ENCODE data around the gene AK3.
"Not testable (repeated sequence)": the region's sequence is repeated elsewhere in the genome, so short reads cannot be mapped to it uniquely, and the experiment has no call there.

Gene AK3

DNA sequence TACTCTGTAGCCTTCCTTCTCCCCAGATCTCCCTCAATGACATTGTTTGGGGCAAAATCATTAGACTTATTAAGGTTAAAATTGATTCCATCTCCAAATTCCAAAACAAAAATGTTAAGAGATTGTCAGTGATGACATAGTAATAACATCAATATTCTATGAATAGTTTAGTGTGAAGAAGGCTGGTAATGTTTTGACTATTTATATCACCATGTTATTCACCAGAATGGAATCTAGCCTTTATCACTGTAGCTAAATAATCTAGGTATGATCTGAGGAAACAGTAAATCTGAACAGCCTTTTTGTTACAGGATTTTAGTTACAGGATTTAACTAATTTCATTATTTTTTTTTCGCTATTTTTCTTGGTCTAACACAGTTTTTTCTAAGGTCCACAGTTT is 79.8 kb downstream of the AK3 start:
- no peak overlapping the region for H2AFZ ChIP-seq
- peaks cover 2% of the 10 kb centered on the region for H3K4me1 ChIP-seq
- H3K27ac ChIP-seq: no peak overlapping the region
- no peak overlapping the region for H3K4me3 ChIP-seq (ENCODE audit: low read depth, low read length)
- H3K36me3 ChIP-seq (ENCODE audit: control insufficient read depth, insufficient read depth, low read length): no peaks in the 10 kb centered on the region
- H3K9me3 ChIP-seq (ENCODE audit: control insufficient read depth, low read length): no peaks in the 10 kb centered on the region
- TF ChIP-seq, protein P1, sequence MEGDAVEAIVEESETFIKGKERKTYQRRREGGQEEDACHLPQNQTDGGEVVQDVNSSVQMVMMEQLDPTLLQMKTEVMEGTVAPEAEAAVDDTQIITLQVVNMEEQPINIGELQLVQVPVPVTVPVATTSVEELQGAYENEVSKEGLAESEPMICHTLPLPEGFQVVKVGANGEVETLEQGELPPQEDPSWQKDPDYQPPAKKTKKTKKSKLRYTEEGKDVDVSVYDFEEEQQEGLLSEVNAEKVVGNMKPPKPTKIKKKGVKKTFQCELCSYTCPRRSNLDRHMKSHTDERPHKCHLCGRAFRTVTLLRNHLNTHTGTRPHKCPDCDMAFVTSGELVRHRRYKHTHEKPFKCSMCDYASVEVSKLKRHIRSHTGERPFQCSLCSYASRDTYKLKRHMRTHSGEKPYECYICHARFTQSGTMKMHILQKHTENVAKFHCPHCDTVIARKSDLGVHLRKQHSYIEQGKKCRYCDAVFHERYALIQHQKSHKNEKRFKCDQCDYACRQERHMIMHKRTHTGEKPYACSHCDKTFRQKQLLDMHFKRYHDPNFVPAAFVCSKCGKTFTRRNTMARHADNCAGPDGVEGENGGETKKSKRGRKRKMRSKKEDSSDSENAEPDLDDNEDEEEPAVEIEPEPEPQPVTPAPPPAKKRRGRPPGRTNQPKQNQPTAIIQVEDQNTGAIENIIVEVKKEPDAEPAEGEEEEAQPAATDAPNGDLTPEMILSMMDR (IDR thresholded peaks at IDR 0.05): no peak
- H3K27me3 ChIP-seq (ENCODE audit: control insufficient read depth, insufficient read depth, low read length): no peaks in the 10 kb centered on the region
- H3K79me2 ChIP-seq: no peaks in the 10 kb centered on the region
- H3K9ac ChIP-seq: no peak overlapping the region
- no peak overlapping the region for H3K4me2 ChIP-seq (ENCODE audit: low read length)

DNA sequence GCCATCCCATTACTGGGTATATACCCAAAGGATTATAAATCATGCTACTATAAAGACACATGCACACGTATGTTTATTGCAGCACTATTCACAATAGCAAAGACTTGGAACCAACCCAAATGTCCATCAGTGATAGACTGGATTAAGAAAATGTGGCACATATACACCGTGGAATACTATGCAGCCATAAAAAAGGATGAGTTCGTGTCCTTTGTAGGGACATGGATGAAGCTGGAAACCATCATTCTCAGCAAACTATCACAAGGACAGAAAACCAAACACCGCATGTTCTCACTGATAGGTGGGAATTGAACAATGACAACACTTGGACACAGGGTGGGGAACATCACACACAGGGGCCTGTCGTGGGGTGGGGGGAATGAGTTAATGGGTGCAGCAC is 80.3 kb downstream of the AK3 start:
- not testable (repeated sequence) for H3K4me3 ChIP-seq (ENCODE audit: low read depth, low read length); H3K4me2 ChIP-seq (ENCODE audit: low read length); H2AFZ ChIP-seq; H3K27me3 ChIP-seq (ENCODE audit: control insufficient read depth, insufficient read depth, low read length); H3K79me2 ChIP-seq; H3K9me3 ChIP-seq (ENCODE audit: control insufficient read depth, low read length); H3K4me1 ChIP-seq; H3K36me3 ChIP-seq (ENCODE audit: control insufficient read depth, insufficient read depth, low read length); H3K9ac ChIP-seq; H3K27ac ChIP-seq

All from parathyroid adenoma (tissue), 2 donors.